Measurements from ENCODE around the gene PDIK1L.
A peak's percentile ranks its signal among the peaks of the same experiment; 100 is the strongest.

Gene PDIK1L

GRCh38 chr1:26148887-26149286 is 37.3 kb downstream of the PDIK1L start:
- TF ChIP-seq AEBP2 (tag by site-specific recombination; IDR thresholded peaks at IDR 0.05; ENCODE audit: borderline replicate concordance) (no peak), ZNF548 (tag by site-specific recombination; IDR thresholded peaks at IDR 0.05) (no peak), ZNF571 (tag by site-specific recombination; IDR thresholded peaks at IDR 0.05) (no peak), HOXA7 (CRISPR knock-in tag; IDR thresholded peaks at IDR 0.05; ENCODE audit: borderline replicate concordance) (no peak), ZNF16 (tag by site-specific recombination; IDR thresholded peaks at IDR 0.05; ENCODE audit: low read depth) (no peak), ZBTB21 (tag by site-specific recombination; IDR thresholded peaks at IDR 0.05) (no peak), ZNF132 (tag by site-specific recombination; IDR thresholded peaks at IDR 0.05; ENCODE audit: borderline replicate concordance) (no peak), ZXDB (tag by site-specific recombination; IDR thresholded peaks at IDR 0.05) (no peak), ZNF354C (tag by site-specific recombination; IDR thresholded peaks at IDR 0.05; ENCODE audit: borderline replicate concordance, low read depth) (no peak), ZNF280C (tag by site-specific recombination; IDR thresholded peaks at IDR 0.05) (no peak), ZNF48 (tag by site-specific recombination; IDR thresholded peaks at IDR 0.05) (no peak), ZNF701 (tag by site-specific recombination; IDR thresholded peaks at IDR 0.05) (no peak), ZNF777 (tag by site-specific recombination; IDR thresholded peaks at IDR 0.05; ENCODE audit: borderline replicate concordance) (no peak), ZNF10 (tag by site-specific recombination; IDR thresholded peaks at IDR 0.05) (no peak), GLI4 (tag by site-specific recombination; IDR thresholded peaks at IDR 0.05) (no peak), GFI1B (tag by site-specific recombination; IDR thresholded peaks at IDR 0.05) (no peak), ZBTB17 (tag by site-specific recombination; IDR thresholded peaks at IDR 0.05) (no peak), ZNF350 (tag by site-specific recombination; IDR thresholded peaks at IDR 0.05) (no peak), SALL2 (tag by site-specific recombination; IDR thresholded peaks at IDR 0.05; ENCODE audit: borderline replicate concordance) (no peak)
- POLR2A ChIA-PET = no interaction called here
- Histone ChIP-seq H3K4me3 (ENCODE audit: low read depth, low read length) (no peak overlapping the region), H3K4me1 (ENCODE audit: control insufficient read depth, insufficient read depth, low read length) (no peaks in the 10 kb centered on the region), H3K9me3 (ENCODE audit: control insufficient read depth, insufficient read depth, low read depth, low read length) (no peaks in the 10 kb centered on the region), H3K27ac (ENCODE audit: extremely low read depth, low read depth, low read length) (no peak overlapping the region), H3K36me3 (ENCODE audit: control insufficient read depth in 2 of 2, insufficient read depth in 1 of 2, low read length in 2 of 2) (no peaks in the 10 kb centered on the region)
- CTCF ChIA-PET = interaction anchor here (0.6 to 0.7 kb wide), 2 partner anchors 39 to 277 kb away, joined by 3 read pairs; no protein-coding TSS in a partner anchor

- no peaks in the 10 kb centered on the region for H3K9me3 ChIP-seq (ENCODE audit: control insufficient read depth, insufficient read depth, low read depth, low read length)
- H3K27ac ChIP-seq (ENCODE audit: extremely low read depth, low read depth, low read length) = no peak overlapping the region
- H3K36me3 ChIP-seq (ENCODE audit: control insufficient read depth in 2 of 2, insufficient read depth in 1 of 2, low read length in 2 of 2) = no peaks in the 10 kb centered on the region
- ChIA-PET CTCF (interaction anchor here (0.7 to 1.8 kb wide), 3 partner anchors 9 to 55 kb away, joined by 3 to 8 read pairs (median 3); no protein-coding TSS in a partner anchor), POLR2A (no interaction called here)
- no peaks in the 10 kb centered on the region for H3K4me1 ChIP-seq (ENCODE audit: control insufficient read depth, insufficient read depth, low read length)
- TF ChIP-seq ZBTB6 (tag by site-specific recombination; IDR thresholded peaks at IDR 0.05) = peak; percentile 56; the same call in 1 of the 2 replicates
- TF ChIP-seq ZNF621 (tag by site-specific recombination; IDR thresholded peaks at IDR 0.05) = no peak
- no peak for TF ChIP-seq ZNF596 (tag by site-specific recombination; IDR thresholded peaks at IDR 0.05)
- TF ChIP-seq INSM2 (tag by site-specific recombination; IDR thresholded peaks at IDR 0.05) = no peak
- TF ChIP-seq KLF8 (tag by site-specific recombination; IDR thresholded peaks at IDR 0.05) = no peak
- no peak for TF ChIP-seq ZNF521 (tag by site-specific recombination; IDR thresholded peaks at IDR 0.05)
- no peak for TF ChIP-seq ZNF292 (tag by site-specific recombination; IDR thresholded peaks at IDR 0.05; ENCODE audit: borderline replicate concordance, low read depth)
- no peak for TF ChIP-seq HOXC10 (CRISPR knock-in tag; IDR thresholded peaks at IDR 0.05)
- peak; percentile 89 for TF ChIP-seq ZNF664 (tag by site-specific recombination; IDR thresholded peaks at IDR 0.05)
- TF ChIP-seq ZNF580 (tag by site-specific recombination; IDR thresholded peaks at IDR 0.05) = no peak
- TF ChIP-seq ZFP3 (tag by site-specific recombination; IDR thresholded peaks at IDR 0.05; ENCODE audit: low read depth) = no peak
- TF ChIP-seq ZNF211 (tag by site-specific recombination; IDR thresholded peaks at IDR 0.05; ENCODE audit: low read depth) = no peak
- no peak overlapping the region for H3K4me3 ChIP-seq (ENCODE audit: low read depth, low read length)
These were observed 42.4 kb downstream of the PDIK1L start for GRCh38 chr1:26153966-26154532.

Measured in HEK293 (cell line).